PC-9 (cell line): Measurements from ENCODE around the gene EP300.

Experiments used
- CTCF ChIP-seq: fragments of 200-600 bp; sonication (generic); conservative IDR thresholded peaks from 2 replicates; pipeline ENCODE4 v1.6.1; 2017; ENCODE audit warnings: mixed run types, antibody characterized with exemption, mild to moderate bottlenecking, moderate library complexity
- EZH2 ChIP-seq: fragments of 200-600 bp; sonication (generic); IDR thresholded peaks from 2 replicates; pipeline ENCODE4 v1.8.0; 2017; ENCODE audit warnings: antibody characterized with exemption, low read depth

- TF ChIP-seq CTCF: no peak
- TF ChIP-seq EZH2: no peak
Observed at GRCh38 chr22:41215926-41216325, 123.5 kb downstream of the EP300 start.
